Right lobe of liver (tissue), 6 donors: ENCODE measurements around the gene FAM149A. TPM values are rescaled to one million over a fixed set of nuclear protein-coding genes. Genes with fewer than 3 reads are reported as not detected.

Experiments used
- ATAC-seq, 4 donors: fragments of 200-7000 bp; cut with Tn5 transposase; one replicate each; pipeline ENCODE4 v1.9.1; 2020; ENCODE audit warnings: mild to moderate bottlenecking in 4 of 4, moderate library complexity in 4 of 4
- DNase-seq, 3 donors: peaks; one replicate each; pipeline ENCODE4 v3.0.0-alpha.2; 2020
- H3K27ac ChIP-seq, 3 donors: fragments of 200-600 bp; one replicate each; pipeline ENCODE4 v1.8.0; 2022
- H3K27me3 ChIP-seq, 2 donors: fragments of 200-600 bp; one replicate each; pipeline ENCODE4 v1.8.0; 2022
- H3K36me3 ChIP-seq, 4 donors: fragments of 200-600 bp; sonication (generic) in 1 of 4; one replicate each; pipeline versions ENCODE4 v1.5.1 to v1.8.0; 2017 to 2022; ENCODE audit warnings: control low read depth in 1 of 4
- H3K4me1 ChIP-seq, 4 donors: fragments of 200-600 bp; sonication (generic) in 1 of 4; one replicate each; pipeline versions ENCODE4 v1.5.1 to v1.8.0; 2017 to 2022; ENCODE audit warnings: control low read depth in 1 of 4
- H3K4me3 ChIP-seq, 3 donors: fragments of 200-600 bp; one replicate each; pipeline ENCODE4 v1.8.0; 2022
- H3K9me3 ChIP-seq, 4 donors: fragments of 200-600 bp; sonication (generic) in 1 of 4; one replicate each; pipeline versions ENCODE4 v1.5.1 to v1.8.0; 2017 to 2022; ENCODE audit warnings: control low read depth in 1 of 4
- POLR2A ChIP-seq: fragments of 450-650 bp; IDR thresholded peaks from one replicate; pipeline ENCODE4 v1.6.1; 2017; ENCODE audit warnings: antibody characterized with exemption, mild to moderate bottlenecking
- WGBS: methylation state at CpG from one replicate; pipeline ENCODE4 v1.1.6; 2018; ENCODE audit warnings: low coverage, low lambda C conversion rate; ENCODE audit not compliant: insufficient coverage; ENCODE audit errors: missing lambda C conversion rate; 5-methylcytosine and 5-hydroxymethylcytosine counted together
- intact Hi-C, 2 donors: fragments of 100-400 bp; cut with DNase I; formaldehyde crosslinking; loops; one replicate each; pipeline versions ENCODE4 v1.11.2 to v1.14.1; 2022
- small RNA-seq, 2 experiments: library from RNA; depleted of rRNA; stranded (forward); fragments of <200 nt; gene quantifications; one replicate each; pipeline ENCODE3, GENCODE V24; 2016
- total RNA-seq, 6 experiments: library from RNA; depleted of rRNA in 2 of 6; stranded (reverse); fragments of >200 nt in 2 of 6; fragmentation: NEBNext Ultra II Directional in 3 of 6; extraction: Animal tissue kit (Norgen Biotek cat#: 25700) in 3 of 6; gene quantifications; one replicate each; pipeline versions ENCODE4 v1.1.0 to v1.2.4, GENCODE V29; 2016 to 2023
- TF ChIP-seq, protein P1 (sequence below), 4 donors: fragments of 200-600 bp in 3 of 4; fragments of 450-650 bp in 1 of 4; IDR thresholded peaks; one replicate each; pipeline versions ENCODE4 v1.5.1 to v1.8.0; 2016 to 2022; ENCODE audit warnings: antibody characterized with exemption in 4 of 4, mild to moderate bottlenecking in 2 of 4
- donor health status: DM: no; HTN: yes; CAD: no.
- donor health status: DM: no; HTN: no; CAD: no.
- donor health status: DM: no; HTN: no; CAD: no.
- donor health status: DM: no; HTN: yes; CAD: no.
- donor health status: DM: no; HTN: yes; CAD: no.

The FAM149A gene
- total RNA-seq, 6 experiments from 2014 or later = 19.8 to 33.1 (median 23.0) TPM

DNA sequence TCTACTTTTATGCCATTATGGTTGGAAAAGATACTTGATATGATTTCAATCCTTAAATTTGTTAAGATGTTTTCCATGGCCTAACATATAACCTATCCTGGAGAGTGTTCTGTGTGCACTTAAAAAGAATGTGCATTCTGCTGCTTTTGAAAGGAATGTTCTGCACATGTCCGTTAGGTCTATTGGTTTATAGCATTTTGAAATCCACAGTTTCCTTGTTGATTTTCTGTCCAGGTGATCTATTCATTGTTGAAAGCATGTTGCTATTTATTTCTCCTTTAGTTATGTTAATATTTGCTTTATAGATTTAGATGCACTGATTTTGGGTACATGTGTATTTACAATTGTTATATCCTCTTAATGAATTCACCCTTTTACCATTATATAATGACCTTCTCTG, 117.1 kb downstream of the FAM149A start:
- intact Hi-C loops = no loop called here
- DNase-seq (no peak), ATAC-seq (peak; percentile 31 to 76 (median 46))
- WGBS = 19% methylated on average over 1 of the region's 1 CpG
- TF ChIP-seq, protein P1, sequence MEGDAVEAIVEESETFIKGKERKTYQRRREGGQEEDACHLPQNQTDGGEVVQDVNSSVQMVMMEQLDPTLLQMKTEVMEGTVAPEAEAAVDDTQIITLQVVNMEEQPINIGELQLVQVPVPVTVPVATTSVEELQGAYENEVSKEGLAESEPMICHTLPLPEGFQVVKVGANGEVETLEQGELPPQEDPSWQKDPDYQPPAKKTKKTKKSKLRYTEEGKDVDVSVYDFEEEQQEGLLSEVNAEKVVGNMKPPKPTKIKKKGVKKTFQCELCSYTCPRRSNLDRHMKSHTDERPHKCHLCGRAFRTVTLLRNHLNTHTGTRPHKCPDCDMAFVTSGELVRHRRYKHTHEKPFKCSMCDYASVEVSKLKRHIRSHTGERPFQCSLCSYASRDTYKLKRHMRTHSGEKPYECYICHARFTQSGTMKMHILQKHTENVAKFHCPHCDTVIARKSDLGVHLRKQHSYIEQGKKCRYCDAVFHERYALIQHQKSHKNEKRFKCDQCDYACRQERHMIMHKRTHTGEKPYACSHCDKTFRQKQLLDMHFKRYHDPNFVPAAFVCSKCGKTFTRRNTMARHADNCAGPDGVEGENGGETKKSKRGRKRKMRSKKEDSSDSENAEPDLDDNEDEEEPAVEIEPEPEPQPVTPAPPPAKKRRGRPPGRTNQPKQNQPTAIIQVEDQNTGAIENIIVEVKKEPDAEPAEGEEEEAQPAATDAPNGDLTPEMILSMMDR (IDR thresholded peaks at IDR 0.05) = no peak
- TF ChIP-seq POLR2A = no peak
- peaks cover 0 to 35% (median 4%) of the 10 kb centered on the region in 4 donors for H3K4me1 ChIP-seq
- H3K27me3 ChIP-seq = no peaks in the 10 kb centered on the region
- no peaks in the 10 kb centered on the region for H3K36me3 ChIP-seq
- peak overlapping the region in 2 of 3 donors; percentile 18 to 29 for H3K27ac ChIP-seq
- H3K4me3 ChIP-seq = no peak overlapping the region
- no peaks in the 10 kb centered on the region for H3K9me3 ChIP-seq

Small RNA genes lying within 50 kb of the gene (small RNA-seq; reads per million reads assigned to genes)
- 0 reads per million in 2 experiments for gene RF00322

Other genes starting within 250 kb of the FAM149A start
- gene TLR3, start 35.5 kb upstream of the FAM149A start, total RNA-seq = 10 to 100 TPM in 2 of 6 experiments, 1 to 10 TPM in 4; 6.8 to 14.9 (median 9.2) TPM
- 100 to 1,000 TPM in 2 of 6 experiments, 10 to 100 TPM in 4; 82.4 to 199 (median 94.1) TPM for gene CYP4V2, start 86.9 kb downstream of the FAM149A start, total RNA-seq
- 100 to 1,000 TPM in 2 of 6 experiments, 10 to 100 TPM in 4; 48.1 to 130 (median 75.8) TPM for gene KLKB1, start 122.8 kb downstream of the FAM149A start, total RNA-seq
- gene F11, start 161.5 kb downstream of the FAM149A start, total RNA-seq = 100 to 1,000 TPM in 4 of 6 experiments, 10 to 100 TPM in 2; 94.5 to 201 (median 140) TPM